DMS153 treated with DMSO at 0.1 percent for 48 hours (cell line): ENCODE data around the gene OR4D9.
A peak's percentile ranks its signal among the peaks of the same experiment; 100 is the strongest.

Experiments used
- DNase-seq: peaks from one replicate; lab custom pipeline; 2025; ENCODE audit not compliant: unreplicated experiment; lab: John Stamatoyannopoulos, UW

OR4D9 gene

GRCh38 chr11:59550368-59550841, 39.1 kb downstream of the OR4D9 start:
- DNase-seq = peak; percentile 85

- peak; percentile 64 for DNase-seq
Measured at GRCh38 chr11:59550842-59551658, 39.7 kb downstream of the OR4D9 start.

- no peak for DNase-seq
Measured at GRCh38 chr11:59551659-59552521, 40.6 kb downstream of the OR4D9 start.

GRCh38 chr11:59552844-59553243, 41.5 kb downstream of the OR4D9 start:
- DNase-seq = no peak

- no peak for DNase-seq
Measured at GRCh38 chr11:59553323-59553722, 42.0 kb downstream of the OR4D9 start.

GRCh38 chr11:59555601-59556114, 44.3 kb downstream of the OR4D9 start:
- no peak for DNase-seq

- DNase-seq = peak; percentile 11
Measured at GRCh38 chr11:59556115-59556916, 45.0 kb downstream of the OR4D9 start.

- no peak for DNase-seq
Measured at GRCh38 chr11:59556917-59557348, 45.6 kb downstream of the OR4D9 start.

- no peak for DNase-seq
Measured at GRCh38 chr11:59558270-59558643, 46.9 kb downstream of the OR4D9 start.

GRCh38 chr11:59559886-59560285, 48.5 kb downstream of the OR4D9 start:
- DNase-seq = no peak

GRCh38 chr11:59560290-59560701, 49.0 kb downstream of the OR4D9 start:
- peak; percentile 58 for DNase-seq

- peak; percentile 80 for DNase-seq
Measured at GRCh38 chr11:59560702-59561473, 49.5 kb downstream of the OR4D9 start.

- no peak for DNase-seq
Measured at GRCh38 chr11:59562292-59562691, 51.0 kb downstream of the OR4D9 start.
